ENCODE data around the gene RGPD6.
"Not testable (repeated sequence)": the region's sequence is repeated elsewhere in the genome, so short reads cannot be mapped to it uniquely, and the experiment has no call there.

RGPD6 gene

DNA sequence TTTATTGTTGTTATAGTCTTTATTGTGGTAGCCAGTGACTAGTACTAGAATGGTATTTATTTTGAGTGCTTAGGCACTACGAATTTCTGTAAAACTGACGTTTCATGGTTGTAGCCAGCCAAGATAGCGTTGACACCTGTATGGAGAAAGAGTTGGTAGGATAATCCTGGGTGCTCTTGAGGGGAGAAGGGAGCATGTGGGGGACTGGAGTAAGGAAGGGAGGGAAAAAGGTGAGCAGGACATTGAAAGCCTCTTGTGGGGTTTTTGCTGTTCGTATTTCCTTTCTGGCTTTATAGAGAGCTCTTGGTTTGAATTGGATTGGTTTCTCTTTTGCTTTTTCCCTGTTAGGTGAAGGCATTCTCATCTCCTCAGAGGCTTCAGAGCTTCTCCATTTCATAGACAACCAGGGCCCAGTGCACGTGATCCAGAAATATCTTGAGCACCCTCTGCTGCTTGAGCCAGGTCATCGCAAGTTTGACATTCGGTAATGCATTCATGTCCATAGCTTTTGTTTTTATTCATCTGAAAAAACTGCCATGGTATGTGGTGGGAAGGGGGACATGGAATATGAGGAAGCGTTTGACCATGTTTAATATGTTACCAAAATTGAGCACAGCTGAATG is 77.2 kb downstream of the RGPD6 start:
- H3K27me3 ChIP-seq (ENCODE audit: low read length); H3K4me2 ChIP-seq (ENCODE audit: low read depth, low read length, poor library complexity, severe bottlenecking); H3F3A ChIP-seq (ENCODE audit: insufficient read depth); H4K20me1 ChIP-seq (ENCODE audit: low read depth, low read length); H3K9me3 ChIP-seq (ENCODE audit: insufficient read depth, low read length); H2AFZ ChIP-seq (ENCODE audit: low read depth, low read length, severe bottlenecking); H3K9me2 ChIP-seq (replicated peaks; ENCODE audit: insufficient read depth, low read length); H3K9ac ChIP-seq (ENCODE audit: low read length); H3K27ac ChIP-seq (ENCODE audit: low read depth, low read length); H3K4me3 ChIP-seq (ENCODE audit: insufficient read depth, low read length, poor library complexity, severe bottlenecking); H3K79me2 ChIP-seq (ENCODE audit: insufficient read depth, low read length); H3K36me3 ChIP-seq (ENCODE audit: low read length): not testable (repeated sequence)

DNA sequence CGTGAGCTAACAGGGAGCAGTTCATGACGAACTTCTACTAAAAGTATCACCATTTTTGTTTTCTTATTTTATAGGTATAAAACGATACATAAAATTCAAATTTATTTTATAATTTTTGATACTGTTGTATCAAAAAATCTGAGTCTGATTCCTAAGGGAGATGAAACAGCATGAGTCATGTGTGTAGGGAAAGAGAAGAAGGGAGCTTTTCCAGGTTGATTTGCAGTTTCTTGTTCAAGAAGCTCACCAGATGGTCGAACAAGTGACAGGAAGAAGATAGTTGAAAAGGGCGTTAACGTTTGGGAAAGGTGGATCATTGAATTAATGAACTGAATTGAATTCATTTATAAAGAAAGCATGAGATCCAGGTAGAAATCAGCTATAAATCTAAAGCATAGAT is 81.0 kb downstream of the RGPD6 start:
- not testable (repeated sequence) for H3K9me2 ChIP-seq (replicated peaks; ENCODE audit: insufficient read depth, low read length); H4K20me1 ChIP-seq (ENCODE audit: low read depth, low read length); H3K4me3 ChIP-seq (ENCODE audit: insufficient read depth, low read length, poor library complexity, severe bottlenecking); H3F3A ChIP-seq (ENCODE audit: insufficient read depth); H3K79me2 ChIP-seq (ENCODE audit: insufficient read depth, low read length); H2AFZ ChIP-seq (ENCODE audit: low read depth, low read length, severe bottlenecking); H3K4me2 ChIP-seq (ENCODE audit: low read depth, low read length, poor library complexity, severe bottlenecking); H3K9ac ChIP-seq (ENCODE audit: low read length); H3K36me3 ChIP-seq (ENCODE audit: low read length); H3K9me3 ChIP-seq (ENCODE audit: insufficient read depth, low read length); H3K27me3 ChIP-seq (ENCODE audit: low read length); H3K27ac ChIP-seq (ENCODE audit: low read depth, low read length)

DNA sequence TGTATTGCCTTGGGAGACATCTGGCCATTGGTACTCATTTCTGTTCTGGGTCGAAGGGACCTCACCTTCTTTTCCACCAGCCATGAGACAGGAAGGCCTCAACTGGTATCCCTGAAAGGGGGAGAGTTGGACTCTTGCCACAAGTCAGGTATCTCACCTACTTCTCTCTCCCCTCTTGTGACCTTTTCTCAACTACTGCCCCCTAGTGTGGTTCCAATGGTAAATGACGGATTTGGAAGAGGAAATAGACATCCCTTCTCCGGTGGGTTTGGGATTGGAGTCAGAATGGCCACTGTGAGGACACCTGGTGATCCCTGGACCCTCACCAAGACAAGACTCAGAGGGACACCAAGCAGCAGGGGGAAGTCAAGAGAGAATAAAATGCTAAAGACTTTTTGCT is 82.5 kb downstream of the RGPD6 start:
- H2AFZ ChIP-seq (ENCODE audit: low read depth, low read length, severe bottlenecking); H3K27me3 ChIP-seq (ENCODE audit: low read length): not testable (repeated sequence)

DNA sequence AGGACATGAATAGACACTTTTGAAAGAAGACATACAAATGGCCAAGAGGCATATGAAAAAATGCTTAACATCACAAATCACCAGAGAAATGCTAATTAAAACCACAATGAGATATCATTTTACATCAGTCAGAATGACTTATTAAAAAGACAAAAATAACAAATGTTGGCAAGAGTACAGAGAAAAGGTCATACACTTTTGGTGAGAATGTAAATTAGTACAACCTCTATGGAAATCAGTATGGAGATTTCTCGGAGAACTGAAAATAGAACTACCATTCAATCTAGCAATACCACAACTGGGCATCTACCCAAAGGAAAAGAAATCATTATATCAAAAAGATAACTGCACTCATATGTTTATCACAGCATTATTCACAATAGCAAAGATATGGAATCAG is 88.0 kb downstream of the RGPD6 start:
- not testable (repeated sequence) for H4K20me1 ChIP-seq (ENCODE audit: low read depth, low read length); H3K36me3 ChIP-seq (ENCODE audit: low read length); H2AFZ ChIP-seq (ENCODE audit: low read depth, low read length, severe bottlenecking); H3K4me2 ChIP-seq (ENCODE audit: low read depth, low read length, poor library complexity, severe bottlenecking); H3K27me3 ChIP-seq (ENCODE audit: low read length); H3F3A ChIP-seq (ENCODE audit: insufficient read depth); H3K79me2 ChIP-seq (ENCODE audit: insufficient read depth, low read length); H3K4me3 ChIP-seq (ENCODE audit: insufficient read depth, low read length, poor library complexity, severe bottlenecking); H3K9me2 ChIP-seq (replicated peaks; ENCODE audit: insufficient read depth, low read length); H3K9me3 ChIP-seq (ENCODE audit: insufficient read depth, low read length); H3K9ac ChIP-seq (ENCODE audit: low read length); H3K27ac ChIP-seq (ENCODE audit: low read depth, low read length)

More for the DNA sequence above, 82.5 kb downstream of the RGPD6 start:
- H3K27ac ChIP-seq (ENCODE audit: low read depth, low read length); H3K4me3 ChIP-seq (ENCODE audit: insufficient read depth, low read length, poor library complexity, severe bottlenecking); H3K9me3 ChIP-seq (ENCODE audit: insufficient read depth, low read length); H3K36me3 ChIP-seq (ENCODE audit: low read length); H3K4me2 ChIP-seq (ENCODE audit: low read depth, low read length, poor library complexity, severe bottlenecking); H3F3A ChIP-seq (ENCODE audit: insufficient read depth); H3K9me2 ChIP-seq (replicated peaks; ENCODE audit: insufficient read depth, low read length); H3K9ac ChIP-seq (ENCODE audit: low read length); H3K79me2 ChIP-seq (ENCODE audit: insufficient read depth, low read length); H4K20me1 ChIP-seq (ENCODE audit: low read depth, low read length): not testable (repeated sequence)

DNA sequence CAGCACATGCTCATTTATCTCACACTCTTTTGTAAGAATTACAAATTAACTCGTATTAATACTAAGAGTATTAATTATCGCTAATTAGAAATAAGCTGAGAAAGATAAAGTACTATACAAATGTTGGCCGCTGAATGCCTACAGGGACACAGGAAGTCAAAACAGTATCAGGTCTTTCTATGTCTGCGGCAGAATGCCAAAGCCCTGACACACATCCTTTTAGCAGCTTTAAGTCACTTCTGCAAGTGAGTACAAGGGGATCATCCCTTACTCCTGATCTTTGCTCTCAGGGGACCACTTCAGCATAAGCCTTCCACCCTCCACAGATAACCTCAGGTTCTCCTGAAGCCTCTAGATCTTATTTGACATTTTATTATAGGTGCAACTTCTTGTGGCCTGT is 94.3 kb downstream of the RGPD6 start:
- not testable (repeated sequence) for H2AFZ ChIP-seq (ENCODE audit: low read depth, low read length, severe bottlenecking); H3K9ac ChIP-seq (ENCODE audit: low read length)

DNA sequence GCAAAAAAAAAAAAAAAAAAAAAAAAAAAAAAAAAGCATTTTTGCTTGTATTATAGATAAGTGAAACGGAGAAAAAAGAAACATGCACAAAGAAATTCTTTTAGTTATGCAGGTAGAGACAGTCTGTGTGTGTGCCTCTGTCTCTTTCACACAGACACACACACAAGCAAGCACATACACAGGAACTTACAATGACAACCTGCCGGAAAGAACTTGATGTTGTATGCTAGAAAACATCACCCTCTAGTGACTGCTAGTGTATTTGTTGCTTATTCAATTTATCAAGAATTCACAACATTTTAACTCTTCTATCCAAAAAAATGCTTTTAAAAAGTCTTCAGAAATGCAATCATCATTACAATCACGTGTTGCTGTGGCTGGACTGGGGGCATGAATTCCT is 95.8 kb downstream of the RGPD6 start:
- H3K79me2 ChIP-seq (ENCODE audit: insufficient read depth, low read length); H2AFZ ChIP-seq (ENCODE audit: low read depth, low read length, severe bottlenecking); H3K4me2 ChIP-seq (ENCODE audit: low read depth, low read length, poor library complexity, severe bottlenecking); H3K36me3 ChIP-seq (ENCODE audit: low read length); H3K9ac ChIP-seq (ENCODE audit: low read length); H3F3A ChIP-seq (ENCODE audit: insufficient read depth); H3K9me3 ChIP-seq (ENCODE audit: insufficient read depth, low read length); H4K20me1 ChIP-seq (ENCODE audit: low read depth, low read length); H3K4me3 ChIP-seq (ENCODE audit: insufficient read depth, low read length, poor library complexity, severe bottlenecking); H3K9me2 ChIP-seq (replicated peaks; ENCODE audit: insufficient read depth, low read length); H3K27me3 ChIP-seq (ENCODE audit: low read length); H3K27ac ChIP-seq (ENCODE audit: low read depth, low read length): not testable (repeated sequence)

More for the DNA sequence above, 94.3 kb downstream of the RGPD6 start:
- H3K36me3 ChIP-seq (ENCODE audit: low read length); H3K27me3 ChIP-seq (ENCODE audit: low read length); H4K20me1 ChIP-seq (ENCODE audit: low read depth, low read length); H3K4me3 ChIP-seq (ENCODE audit: insufficient read depth, low read length, poor library complexity, severe bottlenecking); H3K4me2 ChIP-seq (ENCODE audit: low read depth, low read length, poor library complexity, severe bottlenecking); H3K79me2 ChIP-seq (ENCODE audit: insufficient read depth, low read length); H3F3A ChIP-seq (ENCODE audit: insufficient read depth); H3K9me3 ChIP-seq (ENCODE audit: insufficient read depth, low read length); H3K27ac ChIP-seq (ENCODE audit: low read depth, low read length); H3K9me2 ChIP-seq (replicated peaks; ENCODE audit: insufficient read depth, low read length): not testable (repeated sequence)

DNA sequence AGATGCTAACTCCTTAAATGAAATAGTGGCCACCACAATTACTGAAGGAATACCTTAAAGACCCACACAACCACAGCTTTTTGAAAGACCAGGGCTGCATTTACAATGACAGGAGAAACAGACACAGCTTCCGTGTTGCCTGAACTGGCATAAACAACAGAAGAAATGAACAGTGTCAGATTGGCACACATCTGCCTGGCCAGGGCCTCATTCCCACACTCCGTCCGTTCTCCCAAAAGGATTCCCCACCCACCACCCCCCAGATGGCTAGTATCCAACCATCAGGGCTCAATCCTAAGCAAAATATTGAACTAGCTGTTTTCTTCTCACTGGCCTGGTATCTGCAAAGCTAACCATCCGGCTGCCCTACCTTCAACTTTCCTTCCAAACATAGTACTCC is 96.9 kb downstream of the RGPD6 start:
- H3K9me2 ChIP-seq (replicated peaks; ENCODE audit: insufficient read depth, low read length); H3K4me2 ChIP-seq (ENCODE audit: low read depth, low read length, poor library complexity, severe bottlenecking); H3K9me3 ChIP-seq (ENCODE audit: insufficient read depth, low read length); H4K20me1 ChIP-seq (ENCODE audit: low read depth, low read length); H3K9ac ChIP-seq (ENCODE audit: low read length); H3K27ac ChIP-seq (ENCODE audit: low read depth, low read length); H3K79me2 ChIP-seq (ENCODE audit: insufficient read depth, low read length); H2AFZ ChIP-seq (ENCODE audit: low read depth, low read length, severe bottlenecking); H3K4me3 ChIP-seq (ENCODE audit: insufficient read depth, low read length, poor library complexity, severe bottlenecking); H3F3A ChIP-seq (ENCODE audit: insufficient read depth); H3K27me3 ChIP-seq (ENCODE audit: low read length); H3K36me3 ChIP-seq (ENCODE audit: low read length): not testable (repeated sequence)

DNA sequence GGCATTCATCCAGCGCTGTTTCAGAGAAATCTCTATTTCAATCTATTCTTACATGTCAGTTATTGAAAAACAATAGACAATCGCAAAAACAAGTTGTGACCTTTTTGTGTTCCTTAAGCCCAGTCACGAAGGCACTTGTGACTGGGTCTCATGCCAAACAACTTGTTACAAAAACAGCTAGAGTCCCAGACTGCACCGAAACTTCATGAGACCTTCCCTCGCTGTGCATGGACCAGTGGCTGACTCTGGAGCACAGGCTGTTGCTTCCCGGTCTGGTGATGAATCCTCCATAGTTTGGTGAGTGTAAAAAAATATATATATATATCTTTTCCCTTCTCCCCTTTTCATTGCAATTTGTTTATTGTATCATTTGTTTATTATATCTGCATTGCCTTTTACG is 99.7 kb downstream of the RGPD6 start:
- not testable (repeated sequence) for H3K4me3 ChIP-seq (ENCODE audit: insufficient read depth, low read length, poor library complexity, severe bottlenecking); H3K9me2 ChIP-seq (replicated peaks; ENCODE audit: insufficient read depth, low read length); H3K27me3 ChIP-seq (ENCODE audit: low read length); H4K20me1 ChIP-seq (ENCODE audit: low read depth, low read length); H3K9me3 ChIP-seq (ENCODE audit: insufficient read depth, low read length); H3K36me3 ChIP-seq (ENCODE audit: low read length); H3K79me2 ChIP-seq (ENCODE audit: insufficient read depth, low read length); H3K27ac ChIP-seq (ENCODE audit: low read depth, low read length); H2AFZ ChIP-seq (ENCODE audit: low read depth, low read length, severe bottlenecking); H3F3A ChIP-seq (ENCODE audit: insufficient read depth); H3K4me2 ChIP-seq (ENCODE audit: low read depth, low read length, poor library complexity, severe bottlenecking); H3K9ac ChIP-seq (ENCODE audit: low read length)

Data from SU-DHL-6 (cell line).